Activated naive CD4-positive, alpha-beta T cell treated with anti-CD3 and anti-CD28 coated beads, Interleukin-2, amount 50 U/mL, for 24 hours (primary cell): ENCODE data around the gene TK1.
A peak's percentile ranks its signal among the peaks of the same experiment; 100 is the strongest.

Source experiments
- H3K27ac Mint-ChIP-seq: one replicate; pipeline ENCODE4 v1.8.0; 2021; ENCODE audit warnings: mild to moderate bottlenecking, mixed read lengths
- H3K27me3 Mint-ChIP-seq: one replicate; pipeline ENCODE4 v1.8.0; 2021; ENCODE audit warnings: mixed read lengths
- H3K36me3 Mint-ChIP-seq: one replicate; pipeline ENCODE4 v1.8.0; 2021; ENCODE audit warnings: mixed read lengths
- H3K4me1 Mint-ChIP-seq: one replicate; pipeline ENCODE4 v1.8.0; 2021; ENCODE audit warnings: mixed read lengths
- H3K4me3 Mint-ChIP-seq: one replicate; pipeline ENCODE4 v1.8.0; 2021; ENCODE audit warnings: mild to moderate bottlenecking, mixed read lengths
- H3K9me3 Mint-ChIP-seq: one replicate; pipeline ENCODE4 v1.8.0; 2021; ENCODE audit warnings: mixed read lengths

TK1 gene

DNA sequence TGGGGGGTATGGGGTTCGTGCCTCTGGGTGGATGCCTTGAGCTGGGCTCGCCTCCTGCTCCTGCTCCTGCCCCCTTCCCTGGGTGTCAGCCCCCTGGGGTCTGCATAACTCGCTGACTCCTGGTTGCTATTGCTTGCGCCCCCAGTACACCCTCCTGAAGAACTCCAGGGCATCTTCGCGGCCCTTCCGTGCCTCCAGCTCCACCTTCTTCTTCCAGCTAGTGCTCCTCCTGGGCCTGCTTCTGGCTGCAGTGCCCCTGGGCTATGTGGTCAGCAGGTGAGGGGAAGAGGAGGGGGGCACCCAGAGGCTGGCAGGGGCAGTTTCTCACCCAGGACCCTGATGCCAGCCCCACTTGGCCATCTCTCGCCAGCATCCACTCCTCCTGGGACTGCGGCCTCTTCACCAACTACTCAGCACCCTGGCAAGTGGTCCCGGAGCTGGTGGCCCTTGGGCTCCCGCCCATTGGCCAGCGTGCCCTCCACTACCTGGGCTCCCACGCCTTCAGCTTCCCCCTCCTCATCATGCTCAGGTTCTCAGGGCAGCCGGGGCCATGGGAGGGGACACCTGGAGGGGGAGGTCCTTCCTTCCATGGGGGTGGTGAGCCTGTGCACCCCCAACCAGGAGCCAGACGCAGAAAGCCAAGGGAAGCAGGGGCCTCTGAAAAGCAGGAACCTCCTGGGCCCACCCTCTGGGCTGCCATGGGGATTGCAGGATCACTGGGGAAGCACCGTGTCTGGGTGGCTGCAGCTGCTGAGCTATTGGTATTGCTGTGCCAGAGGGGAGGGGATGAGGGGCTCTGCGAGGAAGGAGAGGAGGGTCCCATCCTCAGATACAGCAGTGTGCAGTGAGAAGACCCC is 48.4 kb downstream of the TK1 start:
- peak overlapping the region; percentile 59 for H3K27ac Mint-ChIP-seq
- H3K36me3 Mint-ChIP-seq, result peaks cover 7% of the 10 kb centered on the region
- no peak overlapping the region for H3K4me3 Mint-ChIP-seq
- H3K9me3 Mint-ChIP-seq, result no peaks in the 10 kb centered on the region
- peaks cover 79% of the 10 kb centered on the region for H3K4me1 Mint-ChIP-seq
- no peaks in the 10 kb centered on the region for H3K27me3 Mint-ChIP-seq

DNA sequence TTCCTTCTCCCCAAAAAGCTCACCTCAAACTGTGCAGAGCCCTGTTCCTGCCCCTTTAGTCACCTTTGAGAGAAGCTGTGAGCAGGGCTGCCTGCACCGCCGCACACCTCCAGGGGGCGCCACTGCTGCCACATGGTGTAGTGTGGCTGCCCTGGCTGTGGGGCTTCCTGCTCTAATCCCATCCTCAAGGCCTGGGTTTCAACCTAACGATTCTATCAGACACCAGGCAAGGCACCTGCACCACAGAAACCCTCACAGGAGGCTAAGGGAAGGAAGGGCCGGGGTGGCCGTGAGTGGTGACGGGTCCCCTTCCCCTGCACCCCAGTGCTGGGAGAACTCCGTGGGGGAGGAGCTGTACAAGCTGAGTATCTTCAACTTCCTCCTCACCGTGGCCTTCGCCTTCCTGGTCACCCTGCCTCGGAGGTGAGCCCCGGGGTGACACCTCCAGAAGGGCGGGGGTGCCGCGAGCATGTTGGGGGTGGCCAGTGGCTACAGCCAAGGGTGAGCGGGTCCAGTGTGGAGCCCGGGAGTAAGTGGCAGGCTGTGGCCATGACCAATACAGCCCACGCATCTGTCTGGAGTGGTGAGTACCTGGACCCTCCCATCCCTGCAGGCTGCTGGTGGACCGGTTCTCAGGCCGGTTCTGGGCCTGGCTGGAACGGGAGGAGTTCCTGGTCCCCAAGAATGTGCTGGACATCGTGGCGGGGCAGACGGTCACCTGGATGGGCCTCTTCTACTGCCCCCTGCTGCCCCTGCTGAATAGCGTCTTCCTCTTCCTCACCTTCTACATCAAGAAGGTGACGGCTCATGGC is 49.3 kb downstream of the TK1 start:
- Mint-ChIP-seq H3K4me3 (no peak overlapping the region), H3K36me3 (peaks cover 7% of the 10 kb centered on the region)

DNA sequence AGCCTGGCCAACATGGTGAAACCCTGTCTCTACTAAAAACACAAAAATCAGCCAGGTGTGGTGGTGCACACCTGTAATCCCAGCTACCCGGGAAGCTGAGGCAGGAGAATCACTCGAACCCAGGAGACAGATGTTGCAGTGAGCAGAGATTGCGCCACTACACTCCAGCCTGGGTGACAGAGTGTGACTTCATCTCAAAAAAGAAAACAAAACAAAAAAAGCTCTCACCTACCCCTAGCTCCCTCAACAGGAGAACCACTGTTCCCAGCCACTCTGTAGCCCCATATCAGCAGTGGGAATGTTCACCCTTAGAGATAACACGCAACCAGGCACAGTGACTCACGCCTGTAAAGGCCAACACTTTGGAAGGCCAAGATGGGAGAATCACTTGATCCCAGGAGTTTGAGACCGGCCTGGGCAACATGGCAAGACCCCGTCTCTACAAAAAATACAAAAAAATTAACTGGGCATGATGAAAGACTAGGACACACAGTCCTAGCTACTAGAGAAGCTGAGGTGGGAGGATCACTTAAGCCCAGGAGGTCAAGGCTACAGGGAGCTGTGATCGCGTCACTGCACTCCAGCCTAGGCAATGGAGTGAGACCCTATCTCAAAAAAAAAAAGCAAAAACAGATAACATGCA is 50.9 kb downstream of the TK1 start:
- peaks cover 72% of the 10 kb centered on the region for H3K4me1 Mint-ChIP-seq
- peaks cover 7% of the 10 kb centered on the region for H3K36me3 Mint-ChIP-seq
- H3K27ac Mint-ChIP-seq, result peak overlapping the region; percentile 3
- H3K27me3 Mint-ChIP-seq, result no peaks in the 10 kb centered on the region
- peak overlapping the region; percentile 39 for H3K4me3 Mint-ChIP-seq
- no peaks in the 10 kb centered on the region for H3K9me3 Mint-ChIP-seq

More for the DNA sequence above, 49.3 kb downstream of the TK1 start:
- Mint-ChIP-seq H3K4me1 (peaks cover 82% of the 10 kb centered on the region), H3K9me3 (no peaks in the 10 kb centered on the region), H3K27me3 (no peaks in the 10 kb centered on the region), H3K27ac (peak overlapping the region; percentile 51)

DNA sequence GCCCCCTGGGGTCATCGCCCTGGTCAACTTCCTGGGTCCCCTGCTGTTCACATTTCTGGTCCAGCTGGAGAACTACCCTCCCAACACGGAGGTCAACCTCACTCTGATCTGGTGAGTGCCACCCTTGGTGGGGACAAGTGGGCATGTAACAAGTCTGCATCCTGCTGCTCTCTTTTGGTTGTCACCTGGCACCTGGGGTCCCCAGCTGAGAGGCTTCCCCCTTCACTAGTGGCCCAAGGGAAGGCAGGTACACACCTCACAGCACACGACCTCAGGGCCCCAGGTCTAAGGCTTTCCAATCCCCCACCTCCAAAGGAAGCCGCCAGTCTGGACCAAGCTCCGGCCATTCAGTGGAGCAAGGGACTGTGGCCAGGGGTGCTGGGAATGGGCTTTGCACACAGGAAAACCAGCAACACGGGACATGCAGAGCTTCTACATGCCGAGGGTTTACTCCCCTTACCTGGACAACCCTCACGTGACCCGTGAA is 51.9 kb downstream of the TK1 start:
- H3K27ac Mint-ChIP-seq, result peak overlapping the region; percentile 23
- peaks cover 77% of the 10 kb centered on the region for H3K4me1 Mint-ChIP-seq
- no peak overlapping the region for H3K4me3 Mint-ChIP-seq
- H3K27me3 Mint-ChIP-seq, result no peaks in the 10 kb centered on the region
- peaks cover 7% of the 10 kb centered on the region for H3K36me3 Mint-ChIP-seq
- H3K9me3 Mint-ChIP-seq, result no peaks in the 10 kb centered on the region

DNA sequence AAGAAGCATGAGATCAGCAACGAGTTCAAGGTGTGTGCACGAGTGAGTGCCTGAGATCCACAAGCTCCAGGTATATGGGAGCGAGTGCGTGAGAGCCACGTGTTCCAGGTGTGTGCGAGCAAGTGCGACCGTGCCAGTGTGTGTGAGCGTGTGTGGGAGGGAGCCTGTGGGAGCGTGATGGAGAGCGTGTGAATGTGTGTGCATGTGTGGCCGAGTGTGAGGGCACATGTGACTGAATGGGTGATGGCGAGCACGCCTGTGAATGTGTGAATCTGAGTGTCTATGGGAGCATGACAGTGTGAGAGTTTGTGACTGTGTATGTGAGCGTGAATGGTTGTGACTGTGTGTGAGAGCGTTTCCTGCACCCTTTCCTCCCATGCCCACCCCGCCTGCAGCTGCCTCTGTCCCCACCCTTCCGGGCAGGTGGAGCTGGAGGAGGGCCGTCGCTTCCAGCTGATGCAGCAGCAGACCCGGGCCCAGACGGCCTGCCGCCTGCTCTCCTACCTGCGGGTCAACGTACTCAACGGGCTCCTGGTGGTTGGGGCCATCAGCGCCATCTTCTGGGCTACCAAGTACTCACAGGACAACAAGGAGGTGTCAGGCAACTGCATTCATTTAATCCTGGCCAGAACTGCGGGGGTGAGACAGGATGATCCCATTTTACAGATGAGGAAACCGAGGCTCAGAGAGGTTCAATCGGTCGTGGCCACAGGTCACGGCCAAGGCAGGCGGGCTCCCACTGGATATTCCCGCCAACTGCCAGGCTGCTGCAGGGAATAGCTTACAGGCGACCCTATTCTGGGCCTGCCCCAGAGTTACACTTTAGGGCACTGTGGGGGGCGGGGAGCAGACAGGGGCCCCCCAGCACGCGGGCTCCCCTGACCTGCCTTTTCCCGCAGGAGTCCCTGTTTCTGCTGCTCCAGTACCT is 52.6 kb downstream of the TK1 start:
- H3K9me3 Mint-ChIP-seq, result no peaks in the 10 kb centered on the region
- no peaks in the 10 kb centered on the region for H3K27me3 Mint-ChIP-seq
- peaks cover 79% of the 10 kb centered on the region for H3K4me1 Mint-ChIP-seq
- H3K4me3 Mint-ChIP-seq, result peak overlapping the region; percentile 50
- H3K27ac Mint-ChIP-seq, result peak overlapping the region; percentile 32
- peaks cover 7% of the 10 kb centered on the region for H3K36me3 Mint-ChIP-seq

DNA sequence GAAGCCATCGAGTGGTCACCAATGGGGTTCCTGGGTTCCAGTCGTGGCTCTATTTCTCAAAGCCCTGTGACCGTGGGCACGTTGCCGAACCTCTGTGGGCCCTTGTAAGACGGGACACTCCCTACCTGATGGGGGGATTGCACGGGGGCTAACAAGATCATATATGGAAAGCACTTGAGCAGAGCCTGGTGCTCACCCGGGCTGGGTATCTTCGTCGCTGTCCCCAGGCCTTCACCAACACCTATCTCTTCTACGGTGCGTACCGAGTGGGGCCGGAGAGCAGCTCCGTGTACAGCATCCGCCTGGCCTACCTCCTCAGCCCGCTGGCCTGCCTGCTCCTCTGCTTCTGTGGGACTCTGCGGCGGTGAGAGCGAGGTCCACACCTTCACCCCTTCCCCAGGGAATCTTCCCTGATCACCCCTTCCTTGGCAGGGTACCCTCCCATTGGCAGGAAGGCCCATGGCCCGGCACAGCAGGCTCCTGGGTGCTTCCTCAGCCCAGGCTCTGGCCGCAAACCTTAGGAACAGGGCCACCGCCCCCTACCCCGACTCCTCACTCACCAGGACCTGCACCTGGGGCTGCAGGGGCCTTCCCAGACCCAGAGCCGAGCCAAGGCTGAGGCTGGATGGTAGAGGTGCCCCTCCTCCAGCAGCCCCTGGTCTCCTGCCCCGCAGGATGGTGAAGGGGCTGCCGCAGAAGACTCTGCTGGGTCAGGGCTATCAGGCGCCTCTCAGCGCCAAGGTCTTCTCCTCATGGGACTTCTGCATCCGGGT is 53.5 kb downstream of the TK1 start:
- H3K27me3 Mint-ChIP-seq, result no peaks in the 10 kb centered on the region
- H3K36me3 Mint-ChIP-seq, result peaks cover 7% of the 10 kb centered on the region
- peaks cover 76% of the 10 kb centered on the region for H3K4me1 Mint-ChIP-seq
- peak overlapping the region; percentile 50 for H3K4me3 Mint-ChIP-seq
- H3K9me3 Mint-ChIP-seq, result no peaks in the 10 kb centered on the region
- peak overlapping the region; percentile 47 for H3K27ac Mint-ChIP-seq

DNA sequence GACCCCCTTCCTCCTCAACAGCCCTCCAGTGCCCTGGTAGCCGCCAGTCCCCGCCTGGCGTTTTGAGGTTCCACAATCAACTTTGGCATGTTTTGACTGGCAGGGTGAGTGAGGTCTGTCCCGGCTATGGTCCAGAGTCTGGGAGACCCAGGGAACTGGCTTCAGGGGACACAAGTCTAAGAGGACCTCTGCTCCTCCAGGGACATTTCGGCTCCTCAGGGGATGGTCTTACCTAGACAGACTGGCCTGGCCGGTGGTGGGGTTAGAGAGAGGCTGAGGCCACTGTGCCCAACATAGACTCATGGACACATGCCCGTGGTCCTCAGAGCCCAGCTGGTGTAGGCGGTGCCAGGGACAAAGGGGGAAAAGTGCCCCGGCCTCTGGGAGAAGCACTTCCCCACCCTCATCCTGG is 54.1 kb downstream of the TK1 start:
- Mint-ChIP-seq H3K27me3 (no peaks in the 10 kb centered on the region), H3K4me3 (peak overlapping the region; percentile 50), H3K9me3 (no peaks in the 10 kb centered on the region), H3K36me3 (peaks cover 7% of the 10 kb centered on the region), H3K4me1 (peaks cover 73% of the 10 kb centered on the region), H3K27ac (peak overlapping the region; percentile 65)

DNA sequence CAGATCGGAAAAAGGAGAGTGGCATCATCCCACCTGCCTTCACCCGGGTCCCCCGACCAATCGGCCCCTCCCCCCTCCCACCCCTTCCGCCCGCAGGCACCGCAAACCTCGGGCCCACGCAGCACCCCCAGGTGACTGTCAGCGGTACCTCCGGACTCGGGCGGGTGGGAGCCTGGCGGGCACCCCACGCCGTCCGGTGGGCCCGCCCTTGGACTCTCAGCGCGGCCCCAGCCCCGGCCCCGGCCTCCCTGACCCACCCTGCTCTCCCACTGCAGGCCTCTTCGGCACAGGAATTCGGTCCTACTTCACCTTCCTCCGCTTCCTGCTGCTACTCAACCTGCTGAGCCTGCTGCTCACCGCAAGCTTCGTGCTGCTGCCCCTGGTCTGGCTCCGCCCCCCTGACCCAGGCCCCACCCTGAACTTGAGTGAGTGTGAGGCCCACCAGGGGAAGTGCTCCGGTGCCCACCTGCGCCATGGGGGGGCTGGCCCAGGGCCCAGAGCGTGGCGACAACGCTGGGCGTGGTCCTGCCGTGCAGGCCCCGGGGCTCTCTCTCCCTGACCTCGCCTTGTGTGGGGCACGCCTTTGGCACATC is 54.7 kb downstream of the TK1 start:
- Mint-ChIP-seq H3K4me3 (peak overlapping the region; percentile 50), H3K36me3 (peaks cover 7% of the 10 kb centered on the region), H3K27ac (peak overlapping the region; percentile 79), H3K9me3 (no peaks in the 10 kb centered on the region), H3K27me3 (no peaks in the 10 kb centered on the region), H3K4me1 (peaks cover 73% of the 10 kb centered on the region)

DNA sequence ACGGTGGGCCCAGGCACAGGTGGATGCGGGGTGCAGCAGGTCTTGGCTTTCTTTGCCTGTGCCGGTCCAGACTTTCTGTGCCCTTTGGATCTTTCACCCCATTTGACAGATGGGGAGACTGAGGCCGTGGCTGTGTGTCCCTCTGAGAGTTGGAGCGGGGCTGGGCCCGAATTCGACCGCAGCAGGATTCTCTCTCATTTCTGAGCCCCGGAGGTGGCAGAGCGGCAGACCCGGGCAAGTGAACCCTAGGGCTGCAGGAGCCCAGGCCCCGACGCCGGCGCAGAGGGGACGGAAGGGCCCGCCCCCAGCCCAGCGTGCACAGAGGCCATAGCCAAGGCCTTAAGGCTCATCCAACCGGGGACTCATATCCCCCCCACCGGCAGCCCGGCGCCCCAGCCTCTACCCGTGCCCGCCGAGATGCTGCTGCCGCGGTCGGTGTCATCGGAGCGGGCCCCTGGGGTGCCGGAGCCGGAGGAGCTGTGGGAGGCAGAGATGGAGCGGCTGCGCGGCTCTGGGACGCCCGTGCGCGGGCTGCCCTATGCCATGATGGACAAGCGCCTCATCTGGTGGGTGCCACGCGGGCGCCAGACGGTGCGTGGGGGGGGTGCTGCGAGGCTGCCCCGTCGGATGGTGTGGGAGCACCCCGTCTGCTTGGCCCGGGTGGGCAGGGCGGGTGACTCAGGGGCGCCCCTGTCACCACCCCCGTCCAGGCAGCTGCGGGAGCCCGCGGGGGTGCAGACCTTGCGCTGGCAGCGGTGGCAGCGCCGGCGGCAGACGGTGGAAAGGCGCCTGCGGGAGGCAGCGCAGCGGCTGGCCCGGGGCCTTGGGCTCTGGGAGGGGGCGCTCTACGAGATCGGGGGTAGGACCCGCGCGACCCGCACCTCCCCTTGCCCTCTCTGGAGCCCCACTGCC is 55.4 kb downstream of the TK1 start:
- H3K9me3 Mint-ChIP-seq, result no peaks in the 10 kb centered on the region
- peaks cover 7% of the 10 kb centered on the region for H3K36me3 Mint-ChIP-seq
- H3K4me1 Mint-ChIP-seq, result peaks cover 73% of the 10 kb centered on the region
- H3K27ac Mint-ChIP-seq, result peak overlapping the region; percentile 87
- H3K4me3 Mint-ChIP-seq, result peak overlapping the region; percentile 92
- H3K27me3 Mint-ChIP-seq, result no peaks in the 10 kb centered on the region

DNA sequence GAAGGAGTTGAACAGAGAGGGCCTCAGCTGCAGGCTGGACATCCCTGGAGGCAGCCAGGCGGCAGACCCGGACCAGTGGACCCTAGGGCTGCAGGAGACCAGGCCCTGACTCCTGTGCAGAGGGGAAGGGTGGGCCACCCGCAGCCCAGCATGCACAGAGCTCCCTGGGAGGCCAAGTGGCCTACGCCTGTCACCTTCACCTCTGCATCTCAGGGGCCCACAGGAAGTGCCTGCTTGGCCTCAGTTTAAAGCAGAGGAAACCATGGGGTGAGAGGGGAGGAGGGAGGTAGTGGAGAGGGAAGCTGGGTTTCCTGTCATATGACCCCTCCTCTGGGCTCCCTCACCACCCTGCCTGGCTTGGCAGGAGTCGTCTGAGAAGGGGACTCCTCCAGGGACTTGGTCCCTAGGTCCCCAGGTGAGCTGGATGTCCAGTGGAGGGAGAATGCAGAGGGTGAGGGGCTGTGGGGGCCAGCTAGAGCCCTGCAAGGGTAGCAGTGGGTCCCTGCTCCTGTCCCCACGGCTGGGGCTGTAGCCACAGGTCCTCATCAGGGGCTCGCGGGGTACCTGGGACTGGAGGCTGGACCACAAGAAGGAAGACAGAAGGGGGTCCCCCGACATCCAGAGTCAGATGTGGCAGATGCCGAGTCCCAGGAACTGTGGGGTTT is 56.3 kb downstream of the TK1 start, which contains the start of gene TMC8:
Gene TMC8, plus strand, starts transcription at position 335 of the 665 bp plus-strand sequence. CDS start 818 bp downstream, outside the sequence.
- H3K4me3 Mint-ChIP-seq, result peak within 1 kb of the TSS; percentile 92
- peaks cover 3% of the 10 kb centered on the region for H3K36me3 Mint-ChIP-seq
- no peaks in the 10 kb centered on the region for H3K9me3 Mint-ChIP-seq
- peaks cover 72% of the 10 kb centered on the region for H3K4me1 Mint-ChIP-seq
- peak within 1 kb of the TSS; percentile 87 for H3K27ac Mint-ChIP-seq
- H3K27me3 Mint-ChIP-seq, result no peaks in the 10 kb centered on the region

DNA sequence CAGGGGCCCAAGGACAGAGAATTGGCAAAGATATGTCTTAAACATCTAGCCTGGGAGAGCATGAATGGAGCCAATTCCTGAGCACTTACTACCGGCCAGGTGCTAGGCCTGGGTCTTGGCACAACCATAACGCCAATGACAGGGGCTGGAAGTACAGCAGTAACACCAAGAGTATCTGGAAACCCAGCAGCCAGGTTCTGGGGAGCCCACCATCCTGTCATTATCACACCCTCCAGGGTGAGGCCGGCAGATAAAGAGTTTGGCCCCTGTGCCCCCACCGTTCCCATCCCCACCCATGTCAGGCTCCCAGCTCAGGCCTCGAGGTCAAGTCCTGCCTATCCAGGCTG is 56.8 kb downstream of the TK1 start:
- Mint-ChIP-seq H3K36me3 (peaks cover 1% of the 10 kb centered on the region), H3K27ac (peak overlapping the region; percentile 87), H3K4me1 (peaks cover 68% of the 10 kb centered on the region), H3K27me3 (no peaks in the 10 kb centered on the region), H3K4me3 (peak overlapping the region; percentile 92), H3K9me3 (no peaks in the 10 kb centered on the region)

DNA sequence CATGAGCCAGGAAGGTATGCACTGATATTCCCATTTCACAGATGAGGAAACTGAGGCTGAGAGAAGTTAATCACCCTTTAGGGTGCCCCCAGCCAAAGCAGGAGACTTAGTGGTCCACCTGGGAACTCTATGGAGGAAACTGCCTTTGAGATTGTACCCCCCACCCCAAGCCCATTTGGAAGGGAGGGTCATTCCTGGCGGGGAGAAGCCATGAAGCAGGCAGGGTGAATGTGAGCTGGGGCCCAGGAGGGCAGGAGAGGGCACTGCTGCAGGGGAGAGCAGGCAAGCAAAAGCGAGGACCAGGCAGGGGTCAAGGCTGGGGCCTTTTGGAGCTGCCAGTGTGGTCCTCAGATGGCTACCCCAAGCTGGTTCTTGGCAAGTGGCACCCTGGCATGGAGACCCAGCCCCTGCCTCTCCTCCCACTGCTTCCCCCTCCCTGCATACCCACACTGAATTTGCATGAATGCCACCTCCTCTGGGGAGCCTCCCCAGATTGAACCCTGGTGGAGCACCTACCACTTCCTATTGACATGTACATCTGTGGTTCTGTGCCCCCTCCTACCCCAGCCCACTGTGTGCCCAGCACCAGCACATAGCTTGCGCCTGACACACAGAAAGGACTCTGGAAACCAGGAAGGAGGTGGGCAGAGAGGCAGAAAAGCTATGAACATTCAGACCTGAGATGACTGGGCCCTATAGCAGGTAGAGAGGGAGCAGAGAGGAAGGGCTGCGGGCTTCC is 57.3 kb downstream of the TK1 start:
- peaks cover 68% of the 10 kb centered on the region for H3K4me1 Mint-ChIP-seq
- H3K36me3 Mint-ChIP-seq, result peaks cover 1% of the 10 kb centered on the region

More for the DNA sequence above, 57.3 kb downstream of the TK1 start:
- Mint-ChIP-seq H3K27ac (peak overlapping the region; percentile 96), H3K9me3 (no peaks in the 10 kb centered on the region), H3K27me3 (no peaks in the 10 kb centered on the region), H3K4me3 (peak overlapping the region; percentile 92)
